IMR-90 (cell line): ENCODE data around the gene CRIP1.

Source experiments
- BHLHE40 ChIP-seq: fragments of 150-350 bp; IDR thresholded peaks from 2 replicates; pipeline ENCODE4 v1.6.1; 2016; ENCODE audit warnings: mild to moderate bottlenecking, low read depth, low read length
- CEBPB ChIP-seq: IDR thresholded peaks from 2 replicates; pipeline ENCODE4 v1.6.1; 2012; ENCODE audit warnings: low read depth, low read length, improper control_type of control experiment
- CHD1 ChIP-seq: IDR thresholded peaks from 2 replicates; pipeline ENCODE4 v1.6.1; 2012; ENCODE audit warnings: low read depth, low read length, improper control_type of control experiment
- FOS ChIP-seq: fragments of 150-350 bp; IDR thresholded peaks from 2 replicates; pipeline ENCODE4 v1.6.1; 2016; ENCODE audit warnings: low read depth, low read length
- MAFK ChIP-seq: IDR thresholded peaks from 2 replicates; pipeline ENCODE4 v1.6.1; 2012; ENCODE audit warnings: low read depth, low read length, improper control_type of control experiment
- MAZ ChIP-seq: IDR thresholded peaks from 2 replicates; pipeline ENCODE4 v1.6.1; 2012; ENCODE audit warnings: low read depth, mild to moderate bottlenecking, low read length, improper control_type of control experiment, moderate library complexity, borderline replicate concordance
- MXI1 ChIP-seq: IDR thresholded peaks from 2 replicates; pipeline ENCODE4 v1.6.1; 2012; ENCODE audit warnings: low read depth, mild to moderate bottlenecking, low read length, moderate library complexity, borderline replicate concordance
- NFE2L2 ChIP-seq: fragments of 150-350 bp; IDR thresholded peaks from 2 replicates; pipeline ENCODE4 v1.6.1; 2016; ENCODE audit warnings: low read depth, mild to moderate bottlenecking, low read length
- POLR2A ChIP-seq: IDR thresholded peaks from 2 replicates; pipeline ENCODE4 v1.6.1; 2012; ENCODE audit warnings: mild to moderate bottlenecking, low read depth, low read length
- RAD21 ChIP-seq: IDR thresholded peaks from 2 replicates; pipeline ENCODE4 v1.6.1; 2012; ENCODE audit warnings: low read length, improper control_type of control experiment
- RFX5 ChIP-seq: IDR thresholded peaks from 2 replicates; pipeline ENCODE4 v1.8.0; 2012; ENCODE audit warnings: low read depth, mild to moderate bottlenecking, low read length, moderate library complexity
- TF ChIP-seq, protein P1 (sequence below): conservative IDR thresholded peaks from 2 replicates; pipeline ENCODE4 v1.5.1; 2012; ENCODE audit warnings: mild to moderate bottlenecking, low read depth, low read length, improper control_type of control experiment
- TF ChIP-seq, protein P2 (sequence below): fragments of 150-350 bp; IDR thresholded peaks from 2 replicates; pipeline ENCODE4 v1.6.1; 2016; ENCODE audit warnings: low read depth, mild to moderate bottlenecking, low read length, moderate library complexity, borderline replicate concordance
- TF ChIP-seq, protein P3 (sequence below): fragments of 150-350 bp; IDR thresholded peaks from 2 replicates; pipeline ENCODE4 v1.6.1; 2017; ENCODE audit warnings: mild to moderate bottlenecking, antibody characterized with exemption, low read length, low read depth

DNA sequence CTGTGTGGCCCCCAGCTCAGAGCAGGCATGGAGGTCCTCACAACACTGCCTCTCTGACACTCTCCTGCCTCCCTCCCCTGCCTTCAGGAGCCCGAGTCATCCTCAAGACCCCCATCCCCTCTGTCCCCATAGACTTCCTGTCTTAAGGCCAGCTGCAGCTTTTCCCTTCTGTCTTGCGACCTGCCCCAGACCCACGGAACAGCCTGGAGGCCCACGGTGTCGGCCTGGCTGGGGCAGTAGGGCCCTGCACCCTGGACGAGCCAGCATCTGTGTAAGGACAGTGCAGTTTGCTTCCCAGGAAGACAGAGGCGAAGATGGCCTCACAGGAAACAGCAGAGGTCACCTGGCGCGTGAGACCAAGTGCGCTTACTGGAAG is 14.0 kb downstream of the CRIP1 start:
- TF ChIP-seq, protein P1, sequence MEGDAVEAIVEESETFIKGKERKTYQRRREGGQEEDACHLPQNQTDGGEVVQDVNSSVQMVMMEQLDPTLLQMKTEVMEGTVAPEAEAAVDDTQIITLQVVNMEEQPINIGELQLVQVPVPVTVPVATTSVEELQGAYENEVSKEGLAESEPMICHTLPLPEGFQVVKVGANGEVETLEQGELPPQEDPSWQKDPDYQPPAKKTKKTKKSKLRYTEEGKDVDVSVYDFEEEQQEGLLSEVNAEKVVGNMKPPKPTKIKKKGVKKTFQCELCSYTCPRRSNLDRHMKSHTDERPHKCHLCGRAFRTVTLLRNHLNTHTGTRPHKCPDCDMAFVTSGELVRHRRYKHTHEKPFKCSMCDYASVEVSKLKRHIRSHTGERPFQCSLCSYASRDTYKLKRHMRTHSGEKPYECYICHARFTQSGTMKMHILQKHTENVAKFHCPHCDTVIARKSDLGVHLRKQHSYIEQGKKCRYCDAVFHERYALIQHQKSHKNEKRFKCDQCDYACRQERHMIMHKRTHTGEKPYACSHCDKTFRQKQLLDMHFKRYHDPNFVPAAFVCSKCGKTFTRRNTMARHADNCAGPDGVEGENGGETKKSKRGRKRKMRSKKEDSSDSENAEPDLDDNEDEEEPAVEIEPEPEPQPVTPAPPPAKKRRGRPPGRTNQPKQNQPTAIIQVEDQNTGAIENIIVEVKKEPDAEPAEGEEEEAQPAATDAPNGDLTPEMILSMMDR, result no peak
- TF ChIP-seq BHLHE40 (no peak), POLR2A (no peak), RAD21 (no peak), MAFK (no peak), CEBPB (no peak), CHD1 (no peak), FOS (no peak), MXI1 (no peak), NFE2L2 (no peak), RFX5 (no peak), MAZ (no peak)
- TF ChIP-seq, protein P2, sequence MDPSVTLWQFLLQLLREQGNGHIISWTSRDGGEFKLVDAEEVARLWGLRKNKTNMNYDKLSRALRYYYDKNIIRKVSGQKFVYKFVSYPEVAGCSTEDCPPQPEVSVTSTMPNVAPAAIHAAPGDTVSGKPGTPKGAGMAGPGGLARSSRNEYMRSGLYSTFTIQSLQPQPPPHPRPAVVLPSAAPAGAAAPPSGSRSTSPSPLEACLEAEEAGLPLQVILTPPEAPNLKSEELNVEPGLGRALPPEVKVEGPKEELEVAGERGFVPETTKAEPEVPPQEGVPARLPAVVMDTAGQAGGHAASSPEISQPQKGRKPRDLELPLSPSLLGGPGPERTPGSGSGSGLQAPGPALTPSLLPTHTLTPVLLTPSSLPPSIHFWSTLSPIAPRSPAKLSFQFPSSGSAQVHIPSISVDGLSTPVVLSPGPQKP, result no peak
- TF ChIP-seq, protein P3, sequence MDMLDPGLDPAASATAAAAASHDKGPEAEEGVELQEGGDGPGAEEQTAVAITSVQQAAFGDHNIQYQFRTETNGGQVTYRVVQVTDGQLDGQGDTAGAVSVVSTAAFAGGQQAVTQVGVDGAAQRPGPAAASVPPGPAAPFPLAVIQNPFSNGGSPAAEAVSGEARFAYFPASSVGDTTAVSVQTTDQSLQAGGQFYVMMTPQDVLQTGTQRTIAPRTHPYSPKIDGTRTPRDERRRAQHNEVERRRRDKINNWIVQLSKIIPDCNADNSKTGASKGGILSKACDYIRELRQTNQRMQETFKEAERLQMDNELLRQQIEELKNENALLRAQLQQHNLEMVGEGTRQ, result no peak
